ENCODE data around the gene ABCC4.

The ABCC4 gene

DNA sequence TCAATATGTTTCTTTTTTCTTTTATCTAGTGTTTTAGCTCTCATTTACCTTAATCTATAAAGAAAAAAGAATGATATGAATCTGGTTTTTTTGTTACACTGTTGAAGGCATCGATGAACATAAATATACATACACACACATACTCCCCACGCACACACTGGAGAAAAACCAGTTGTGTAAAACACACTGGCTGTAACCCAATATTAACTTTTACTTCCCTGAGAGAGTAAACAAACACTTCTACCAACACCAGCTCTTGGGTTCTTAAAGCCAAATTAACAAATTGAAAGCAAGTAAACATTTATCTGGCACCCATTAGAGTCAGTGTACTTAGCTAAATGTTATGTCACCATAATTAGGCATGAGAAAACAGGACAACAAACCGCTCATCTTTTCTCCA, 145.7 kb downstream of the ABCC4 start:
- CTCF ChIA-PET = no interaction called here

DNA sequence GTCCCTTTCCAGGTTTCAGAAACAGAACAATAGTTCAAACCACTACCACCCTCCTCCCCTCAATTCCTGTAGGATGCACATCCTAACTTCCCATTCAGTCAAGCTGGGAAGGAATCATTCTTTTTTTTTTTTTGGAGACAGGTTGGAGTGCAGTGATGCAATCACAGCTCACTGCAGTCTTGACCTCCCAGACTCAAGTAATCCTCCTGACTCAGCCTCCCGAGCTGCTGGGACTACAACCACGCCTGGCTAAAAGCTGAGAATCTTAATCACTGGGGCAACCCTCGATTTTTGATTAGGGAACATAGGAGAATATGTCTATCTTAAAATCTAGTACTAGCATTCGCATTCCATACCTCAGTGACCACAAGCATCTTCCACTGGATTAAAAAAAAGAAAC, 146.2 kb downstream of the ABCC4 start:
- POLR2A ChIA-PET = interaction anchor here (1.1 kb wide), 1 partner anchor 187 kb away, joined by 3 read pairs; no protein-coding TSS in a partner anchor
- CTCF ChIA-PET = no interaction called here
- no peak for DNase-seq (ENCODE audit: extremely low spot score)
- TF ChIP-seq CTBP1 (IDR thresholded peaks at IDR 0.05; ENCODE audit: borderline replicate concordance) (no peak), NFRKB (IDR thresholded peaks at IDR 0.05) (no peak), FOXM1 (IDR thresholded peaks at IDR 0.05; ENCODE audit: borderline replicate concordance) (no peak), BHLHE40 (IDR thresholded peaks at IDR 0.05; ENCODE audit: borderline replicate concordance) (no peak), HDGF (IDR thresholded peaks at IDR 0.05; ENCODE audit: borderline replicate concordance) (no peak), TARDBP (IDR thresholded peaks at IDR 0.05) (no peak), FOXA1 (IDR thresholded peaks at IDR 0.05) (no peak), FOXK2 (IDR thresholded peaks at IDR 0.05) (no peak), ELF4 (IDR thresholded peaks at IDR 0.05) (no peak), LEF1 (IDR thresholded peaks at IDR 0.05; ENCODE audit: borderline replicate concordance) (no peak)
- TF ChIP-seq, protein P1, sequence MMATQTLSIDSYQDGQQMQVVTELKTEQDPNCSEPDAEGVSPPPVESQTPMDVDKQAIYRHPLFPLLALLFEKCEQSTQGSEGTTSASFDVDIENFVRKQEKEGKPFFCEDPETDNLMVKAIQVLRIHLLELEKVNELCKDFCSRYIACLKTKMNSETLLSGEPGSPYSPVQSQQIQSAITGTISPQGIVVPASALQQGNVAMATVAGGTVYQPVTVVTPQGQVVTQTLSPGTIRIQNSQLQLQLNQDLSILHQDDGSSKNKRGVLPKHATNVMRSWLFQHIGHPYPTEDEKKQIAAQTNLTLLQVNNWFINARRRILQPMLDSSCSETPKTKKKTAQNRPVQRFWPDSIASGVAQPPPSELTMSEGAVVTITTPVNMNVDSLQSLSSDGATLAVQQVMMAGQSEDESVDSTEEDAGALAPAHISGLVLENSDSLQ (IDR thresholded peaks at IDR 0.05) = no peak

More for the DNA sequence above, 145.7 kb downstream of the ABCC4 start:
- TF ChIP-seq, protein P1 (IDR thresholded peaks at IDR 0.05) = no peak
- TF ChIP-seq LEF1 (IDR thresholded peaks at IDR 0.05; ENCODE audit: borderline replicate concordance) (no peak), L3MBTL2 (conservative IDR thresholded peaks at IDR 0.05) (no peak), ZNF384 (IDR thresholded peaks at IDR 0.05) (no peak), FOXM1 (IDR thresholded peaks at IDR 0.05; ENCODE audit: borderline replicate concordance) (no peak), BHLHE40 (IDR thresholded peaks at IDR 0.05; ENCODE audit: borderline replicate concordance) (no peak), SUZ12 (IDR thresholded peaks at IDR 0.05) (no peak), ARNT (IDR thresholded peaks at IDR 0.05) (no peak), SP1 (IDR thresholded peaks at IDR 0.05) (no peak), ELF4 (IDR thresholded peaks at IDR 0.05) (no peak), HDGF (IDR thresholded peaks at IDR 0.05; ENCODE audit: borderline replicate concordance) (no peak), FOXA1 (IDR thresholded peaks at IDR 0.05) (no peak), CTBP1 (IDR thresholded peaks at IDR 0.05; ENCODE audit: borderline replicate concordance) (no peak), TARDBP (IDR thresholded peaks at IDR 0.05) (no peak), FOXK2 (IDR thresholded peaks at IDR 0.05) (no peak)
- POLR2A ChIA-PET = no interaction called here
- DNase-seq (ENCODE audit: extremely low spot score) = no peak

DNA sequence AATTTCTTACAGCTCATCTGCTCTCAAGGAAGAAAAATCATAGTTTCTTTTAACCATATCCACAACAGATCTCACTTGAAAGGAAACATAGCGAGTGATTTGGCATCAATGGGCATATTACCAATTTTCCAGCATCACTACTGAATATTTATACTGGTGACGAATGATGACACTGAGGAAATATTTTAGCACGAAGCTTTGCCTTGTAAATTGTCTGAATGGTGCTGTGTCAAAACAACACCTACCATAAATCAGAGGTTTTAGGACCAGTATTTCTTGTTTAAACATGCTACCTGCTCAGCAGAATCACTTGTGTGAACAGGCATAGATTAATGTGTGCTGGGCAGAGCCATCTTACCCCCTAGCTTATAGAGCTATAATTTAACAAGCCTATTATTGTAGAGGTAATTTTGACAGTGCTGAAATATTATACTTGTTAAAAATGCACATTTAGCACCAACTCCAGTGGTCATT, 146.8 kb downstream of the ABCC4 start:
- ChIA-PET CTCF (no interaction called here), POLR2A (interaction anchor here (1.1 kb wide), 1 partner anchor 186 kb away, joined by 3 read pairs; no protein-coding TSS in a partner anchor)
- DNase-seq (ENCODE audit: extremely low spot score) = no peak
- TF ChIP-seq TARDBP (IDR thresholded peaks at IDR 0.05) (no peak), NFRKB (IDR thresholded peaks at IDR 0.05) (no peak), FOXK2 (IDR thresholded peaks at IDR 0.05) (no peak)
- TF ChIP-seq, protein P1 (IDR thresholded peaks at IDR 0.05) = peak; percentile 84

- TF ChIP-seq LEF1 (IDR thresholded peaks at IDR 0.05; ENCODE audit: borderline replicate concordance) (no peak), ARNT (IDR thresholded peaks at IDR 0.05) (no peak), ZNF384 (IDR thresholded peaks at IDR 0.05) (no peak), CTBP1 (IDR thresholded peaks at IDR 0.05; ENCODE audit: borderline replicate concordance) (no peak), BHLHE40 (IDR thresholded peaks at IDR 0.05; ENCODE audit: borderline replicate concordance) (no peak), NFRKB (IDR thresholded peaks at IDR 0.05) (no peak), HDGF (IDR thresholded peaks at IDR 0.05; ENCODE audit: borderline replicate concordance) (no peak), SUZ12 (IDR thresholded peaks at IDR 0.05) (no peak), L3MBTL2 (conservative IDR thresholded peaks at IDR 0.05) (no peak), FOXA1 (IDR thresholded peaks at IDR 0.05) (no peak), SP1 (IDR thresholded peaks at IDR 0.05) (no peak), ELF4 (IDR thresholded peaks at IDR 0.05) (no peak), FOXK2 (IDR thresholded peaks at IDR 0.05) (no peak), TARDBP (IDR thresholded peaks at IDR 0.05) (no peak), FOXM1 (IDR thresholded peaks at IDR 0.05; ENCODE audit: borderline replicate concordance) (no peak)
- TF ChIP-seq, protein P1 (IDR thresholded peaks at IDR 0.05) = no peak; the same call in 1 of the 2 replicates
- POLR2A ChIA-PET = interaction anchor here (1.1 kb wide), 1 partner anchor 185 kb away, joined by 3 read pairs; no protein-coding TSS in a partner anchor
- no peak for DNase-seq (ENCODE audit: extremely low spot score)
Observed at GRCh38 chr13:95153647-95154412, 147.4 kb downstream of the ABCC4 start.

GRCh38 chr13:95151942-95152587, 149.2 kb downstream of the ABCC4 start:
- no peak for DNase-seq (ENCODE audit: extremely low spot score)
- CTCF ChIA-PET = no interaction called here
- TF ChIP-seq ZNF384 (IDR thresholded peaks at IDR 0.05) (no peak), CTBP1 (IDR thresholded peaks at IDR 0.05; ENCODE audit: borderline replicate concordance) (no peak), ELF4 (IDR thresholded peaks at IDR 0.05) (no peak), FOXM1 (IDR thresholded peaks at IDR 0.05; ENCODE audit: borderline replicate concordance) (no peak), SUZ12 (IDR thresholded peaks at IDR 0.05) (no peak), SP1 (IDR thresholded peaks at IDR 0.05) (no peak), LEF1 (IDR thresholded peaks at IDR 0.05; ENCODE audit: borderline replicate concordance) (no peak), NFRKB (IDR thresholded peaks at IDR 0.05) (no peak), FOXA1 (IDR thresholded peaks at IDR 0.05) (no peak), BHLHE40 (IDR thresholded peaks at IDR 0.05; ENCODE audit: borderline replicate concordance) (no peak), FOXK2 (IDR thresholded peaks at IDR 0.05) (no peak), HDGF (IDR thresholded peaks at IDR 0.05; ENCODE audit: borderline replicate concordance) (no peak), TARDBP (IDR thresholded peaks at IDR 0.05) (no peak), ARNT (IDR thresholded peaks at IDR 0.05) (no peak), L3MBTL2 (conservative IDR thresholded peaks at IDR 0.05) (no peak)
- TF ChIP-seq, protein P1 (IDR thresholded peaks at IDR 0.05) = no peak
- POLR2A ChIA-PET = no interaction called here

More at GRCh38 chr13:95153647-95154412, 147.4 kb downstream of the ABCC4 start:
- CTCF ChIA-PET = no interaction called here

Measured in HEK293T (cell line).